Stimulated activated CD8-positive, alpha-beta memory T cell treated with anti-CD3 and anti-CD28 coated beads, Interleukin-4, amount 100 ng/mL, for 4 hours (primary cell): ENCODE measurements around the gene EIF5A.

Experiments
- DNase-seq, 2 donors: peaks; one replicate each; pipeline ENCODE4 v3.0.0-alpha.2; 2020; ENCODE audit warnings: low read depth in 2 of 2, low spot score in 1 of 2

Gene EIF5A

DNA sequence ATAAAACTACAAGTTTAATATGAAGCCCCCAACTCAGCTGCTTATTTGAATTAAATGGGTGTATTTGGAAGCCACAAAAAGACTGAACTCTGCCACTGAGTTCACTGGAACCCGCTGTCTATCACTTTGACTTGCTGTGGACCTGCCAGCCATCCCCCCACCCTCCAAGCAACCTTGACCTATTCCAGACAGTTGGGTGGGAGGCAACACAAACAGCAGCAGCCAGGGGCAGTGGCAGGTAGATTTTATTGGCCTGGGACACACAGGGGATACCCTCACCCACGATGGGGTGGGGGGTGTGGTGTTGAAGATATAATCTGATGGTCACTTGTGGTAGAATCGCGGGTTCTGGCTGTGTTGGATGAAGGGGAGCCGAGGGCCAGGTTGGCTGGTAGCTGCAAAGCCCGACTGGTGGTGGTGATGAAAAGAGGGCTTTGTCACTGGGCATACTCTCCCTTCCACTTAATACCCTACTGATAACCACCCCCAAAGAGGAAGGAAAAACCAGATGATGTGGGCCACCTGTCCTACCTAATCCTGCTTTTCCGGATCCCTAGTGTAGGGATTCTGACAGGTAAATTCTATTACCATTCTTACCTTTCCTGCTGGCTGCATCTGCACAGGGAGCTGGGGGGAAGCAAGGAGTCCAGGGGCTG, 5.1 kb downstream of the EIF5A start:
- no peak for DNase-seq

DNA sequence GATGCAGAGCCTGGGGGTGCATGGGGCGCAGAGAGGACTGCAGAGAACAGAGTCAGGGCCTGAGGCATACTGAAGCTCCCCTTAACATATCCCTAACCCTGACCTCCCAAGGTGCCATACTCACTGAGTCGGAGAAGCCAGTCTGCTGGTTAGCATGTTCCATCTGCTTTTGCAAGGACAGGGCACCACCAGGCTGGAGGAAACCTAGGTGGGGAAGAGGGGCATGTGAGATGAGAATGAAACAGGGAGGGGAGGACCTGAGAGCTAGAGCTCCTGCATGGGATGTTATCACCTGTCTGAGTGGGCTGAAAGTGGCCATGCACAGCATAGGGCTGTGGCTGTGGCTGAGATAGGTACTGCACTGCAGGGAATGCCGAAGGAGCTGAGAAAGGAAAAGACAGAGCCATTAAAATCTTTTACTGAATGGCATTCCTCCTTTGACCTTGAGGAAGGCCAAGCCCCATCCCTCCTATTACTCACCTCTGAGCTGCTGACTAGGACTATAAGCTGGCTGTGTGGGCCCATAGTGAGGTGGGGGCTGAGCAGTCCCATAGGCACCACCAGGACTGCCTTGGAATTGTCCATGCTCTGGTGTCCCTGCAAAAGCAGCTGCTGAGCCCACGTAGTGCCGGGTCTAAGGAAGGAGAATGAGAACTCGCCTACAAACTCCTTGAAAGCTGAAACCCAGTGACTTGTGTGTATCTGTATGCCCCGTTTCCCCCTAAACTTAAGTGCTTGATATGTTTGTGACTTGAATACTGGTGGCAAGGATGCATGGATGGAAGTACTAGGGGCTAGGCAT, 5.9 kb downstream of the EIF5A start:
- no peak for DNase-seq

DNA sequence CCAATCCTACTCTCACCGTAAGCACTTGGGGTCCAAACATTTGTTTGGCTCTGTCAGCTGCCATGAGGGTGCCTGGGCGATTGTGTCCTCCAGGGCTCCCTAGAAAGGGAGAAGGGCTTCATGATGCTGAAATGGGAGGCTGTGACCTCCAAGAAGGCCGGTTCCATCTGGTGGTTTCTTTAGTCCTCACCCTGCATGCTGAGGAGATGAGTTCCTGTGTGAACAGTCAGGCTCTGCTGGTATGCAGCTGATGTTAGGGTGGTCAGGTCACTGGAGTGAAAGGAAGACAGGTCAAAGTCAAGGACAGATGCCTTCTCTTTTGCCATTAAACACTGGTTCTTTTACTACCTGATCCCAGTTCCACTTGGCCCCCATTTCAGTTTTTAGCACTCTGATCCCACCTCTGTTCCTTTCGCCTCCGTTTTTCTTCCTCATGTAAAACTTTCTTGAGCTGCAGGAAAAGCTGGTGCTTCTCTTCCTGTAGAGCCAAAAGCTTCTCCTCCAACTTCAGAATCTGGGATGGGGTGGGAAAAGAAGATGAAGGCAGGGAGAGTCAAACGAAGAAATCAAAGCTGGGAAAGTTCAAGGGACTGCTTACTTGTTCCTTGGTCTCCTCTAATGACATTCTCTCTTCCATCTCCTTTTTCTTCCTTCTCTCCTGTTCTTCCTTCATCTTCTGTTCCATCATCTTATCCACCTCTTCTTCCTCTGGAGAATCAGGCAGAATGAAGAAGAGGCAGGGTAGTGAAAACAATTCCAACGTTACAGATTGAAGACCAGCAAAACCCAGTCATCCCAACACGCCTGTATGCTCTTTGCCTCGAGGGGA, 6.7 kb downstream of the EIF5A start:
- no peak for DNase-seq

DNA sequence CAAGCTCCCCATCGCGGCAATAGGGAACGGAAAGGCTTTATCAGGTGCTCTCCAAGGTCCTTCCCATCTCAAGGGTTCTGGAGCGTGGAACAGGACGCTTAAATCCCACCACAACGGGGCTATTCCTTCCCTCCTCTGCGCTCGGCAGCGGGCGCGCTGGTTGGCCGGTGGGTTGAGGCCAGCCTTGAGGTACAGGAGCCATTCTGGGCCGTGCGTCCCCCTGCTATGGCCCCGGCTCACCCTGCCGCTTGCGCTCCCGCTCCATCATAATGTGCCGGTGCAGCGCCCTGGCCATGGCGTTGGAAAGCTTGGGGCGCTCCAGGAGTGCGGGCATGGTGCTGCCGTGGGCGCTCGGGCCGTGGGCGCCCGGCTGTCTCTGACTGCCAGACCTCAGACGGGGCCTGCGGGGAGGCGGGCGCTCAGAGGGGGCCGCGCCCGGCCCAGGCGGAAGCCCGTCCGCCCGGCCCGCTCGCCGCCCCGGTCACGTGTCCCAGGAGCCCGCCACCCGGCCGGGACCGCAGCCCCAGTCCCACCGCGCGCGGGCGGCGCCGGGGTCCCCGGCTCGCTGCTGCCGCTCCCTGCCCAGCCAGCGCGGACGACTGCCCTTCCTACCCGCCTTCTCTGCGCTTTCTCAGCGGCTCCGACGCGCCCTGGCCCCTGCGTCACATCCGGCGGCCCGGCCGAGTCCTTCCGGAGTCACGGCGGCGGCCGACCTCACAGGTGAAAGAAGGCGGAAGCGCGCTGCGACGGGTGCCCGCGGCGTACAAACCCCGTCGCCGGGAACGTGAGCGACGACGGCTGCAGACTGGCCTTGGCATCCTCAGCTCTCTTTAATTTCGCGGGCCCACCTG, 7.5 kb downstream of the EIF5A start, which contains the start of gene GPS2:
Gene GPS2 (minus strand): TSS at position 642 of the 851 bp plus-strand sequence. CDS start 308 bp downstream, at position 334.
- DNase-seq, result peak; percentile 81 to 88

DNA sequence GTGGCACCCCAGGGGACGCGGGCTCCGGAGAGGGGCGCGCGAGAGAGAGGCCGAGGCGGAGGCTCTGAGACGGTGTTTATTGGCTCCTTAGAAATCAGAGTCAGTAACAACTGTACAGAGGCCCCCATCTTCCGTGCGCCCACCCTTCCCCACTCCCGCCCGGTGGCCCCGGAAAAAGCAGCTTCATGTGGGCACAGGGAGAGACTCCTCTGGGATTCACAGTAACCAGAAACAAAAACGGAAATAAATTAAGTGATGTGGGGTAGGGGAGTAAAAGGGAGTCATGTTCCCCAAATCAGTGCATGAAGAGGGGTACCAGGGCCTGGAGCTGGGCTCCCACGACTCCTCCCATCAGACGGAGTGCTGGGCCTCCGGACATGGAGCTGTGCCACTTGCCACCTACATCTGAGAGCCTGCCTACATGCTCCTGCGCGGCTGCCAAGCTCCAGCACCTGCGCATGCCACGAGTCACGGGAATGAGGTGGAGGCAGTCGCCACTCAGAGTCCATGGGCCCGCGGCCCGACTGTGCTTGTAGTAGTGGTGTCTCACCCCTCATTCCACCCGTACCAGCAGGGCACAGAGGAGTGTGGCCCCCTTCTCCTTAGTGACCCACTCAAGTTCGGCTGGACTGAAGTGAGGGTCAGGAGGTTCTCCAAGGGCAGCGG, 8.3 kb downstream of the EIF5A start:
- DNase-seq, result no peak

DNA sequence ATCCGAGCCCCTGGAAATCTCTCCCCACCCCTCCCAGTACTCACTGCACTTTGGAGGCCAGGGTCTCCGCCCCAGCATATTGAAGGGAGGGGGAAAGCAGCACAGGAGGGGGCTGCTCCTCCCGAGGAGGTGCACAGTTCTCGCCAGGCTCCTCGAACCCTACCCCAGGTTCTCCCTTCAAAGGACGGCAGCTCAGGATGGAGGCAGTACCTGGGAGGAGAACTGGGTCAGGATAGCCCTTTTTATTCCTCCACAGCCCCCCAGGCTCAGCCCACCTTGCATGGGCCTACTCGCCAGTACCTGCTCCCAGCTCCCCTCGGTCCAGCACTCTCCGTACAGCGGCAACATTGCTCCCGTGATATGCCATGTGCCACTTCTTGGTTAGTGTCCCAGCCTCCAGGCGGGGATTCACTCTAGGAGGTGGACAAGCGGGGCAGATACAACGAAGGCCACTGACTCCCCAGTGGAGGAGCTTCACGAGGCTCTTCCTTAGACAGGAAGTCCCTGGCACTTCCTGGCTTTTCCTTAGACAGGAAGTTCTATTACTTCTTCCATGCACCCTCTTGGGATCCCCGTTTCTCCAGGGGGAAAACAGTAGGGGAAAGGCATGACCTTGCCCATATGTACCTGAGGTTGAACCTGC, 9.9 kb downstream of the EIF5A start:
- DNase-seq, result no peak

DNA sequence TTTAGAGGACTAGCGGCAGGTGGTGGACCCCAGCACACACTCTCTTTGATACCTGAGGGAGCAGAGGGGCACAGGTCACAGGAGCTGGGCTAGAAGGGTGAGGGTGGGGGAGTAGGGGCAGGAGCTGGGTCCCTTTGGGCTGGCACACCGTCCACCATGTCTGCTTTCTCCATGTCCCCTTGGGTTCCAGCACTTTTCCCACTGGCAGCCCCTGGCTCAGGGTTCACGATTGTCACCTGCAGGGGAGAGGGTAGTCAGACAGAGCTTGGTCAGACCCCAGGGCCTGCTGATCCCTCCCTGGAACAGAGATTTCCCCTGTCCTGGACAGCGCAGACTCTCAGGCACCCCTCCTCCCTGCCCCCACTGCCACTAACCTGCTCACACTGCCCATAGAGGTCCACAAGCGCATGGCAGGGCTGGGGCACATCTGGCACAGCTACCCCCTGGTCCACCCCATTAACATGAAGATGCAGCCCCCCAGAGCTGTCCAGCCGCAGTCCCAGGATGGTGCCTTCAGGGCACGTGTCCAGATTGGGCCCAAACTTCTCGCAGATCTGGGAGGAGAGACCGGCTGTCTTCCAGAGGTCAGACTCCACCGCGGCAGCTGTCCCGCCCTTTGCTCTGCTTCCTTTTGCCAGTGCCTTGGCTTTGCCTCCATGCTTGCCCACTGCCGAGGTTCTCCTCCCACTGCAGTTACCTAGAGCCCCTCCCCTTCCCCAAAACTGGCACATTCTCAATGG, 10.9 kb downstream of the EIF5A start:
- DNase-seq, result no peak

DNA sequence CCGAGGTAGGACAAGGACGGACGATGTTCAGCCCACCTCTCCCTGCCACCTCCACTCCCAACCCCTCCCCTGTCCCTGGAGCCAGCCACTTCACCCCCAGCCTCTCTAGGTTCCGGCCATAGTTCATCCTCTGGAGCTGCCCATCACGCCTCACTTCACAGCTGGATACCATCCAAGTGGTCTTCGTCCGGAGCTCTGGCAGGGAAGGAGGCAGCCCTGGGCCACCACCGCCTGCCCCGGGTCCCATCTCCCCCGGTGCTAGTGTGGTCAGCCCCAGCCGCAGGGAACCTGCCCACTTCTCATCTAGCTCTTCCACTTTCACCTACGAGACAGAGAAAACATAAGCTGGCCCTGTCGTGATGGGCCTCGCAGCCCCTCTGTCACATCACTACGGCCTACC, 14.0 kb downstream of the EIF5A start:
- DNase-seq, result no peak

DNA sequence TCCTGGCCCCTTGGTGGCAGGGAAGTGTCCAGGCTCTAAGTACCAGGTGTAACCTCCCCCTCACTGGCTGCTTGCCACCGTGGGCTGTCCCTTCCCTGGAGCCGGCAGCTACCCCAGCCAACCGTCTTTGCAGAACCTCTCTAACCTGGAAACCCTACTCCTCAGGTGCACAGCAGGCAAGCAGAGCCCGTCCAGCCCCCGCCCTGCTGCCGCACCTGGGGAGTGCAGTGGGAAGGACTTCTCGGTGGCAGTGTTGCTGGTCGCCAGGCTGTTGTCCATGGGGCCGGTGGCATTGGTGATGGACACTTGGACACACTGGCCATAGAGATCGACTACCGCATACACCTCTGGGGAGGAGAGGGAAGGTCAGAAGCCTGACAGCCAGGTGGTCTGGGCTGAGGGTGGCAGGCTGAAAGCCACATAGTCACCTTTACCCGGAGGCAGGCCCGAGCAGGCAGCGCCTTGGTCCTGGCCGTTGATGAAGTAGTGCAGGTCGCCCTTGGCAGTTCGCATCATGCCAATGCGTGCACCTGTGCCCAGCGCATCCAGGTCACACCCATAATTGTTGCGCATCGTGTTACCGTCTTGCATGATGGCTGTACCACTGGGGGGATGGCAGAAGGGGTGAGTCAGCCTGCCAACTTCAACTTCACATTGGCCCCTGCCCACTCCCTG, 15.2 kb downstream of the EIF5A start:
- DNase-seq, result no peak

DNA sequence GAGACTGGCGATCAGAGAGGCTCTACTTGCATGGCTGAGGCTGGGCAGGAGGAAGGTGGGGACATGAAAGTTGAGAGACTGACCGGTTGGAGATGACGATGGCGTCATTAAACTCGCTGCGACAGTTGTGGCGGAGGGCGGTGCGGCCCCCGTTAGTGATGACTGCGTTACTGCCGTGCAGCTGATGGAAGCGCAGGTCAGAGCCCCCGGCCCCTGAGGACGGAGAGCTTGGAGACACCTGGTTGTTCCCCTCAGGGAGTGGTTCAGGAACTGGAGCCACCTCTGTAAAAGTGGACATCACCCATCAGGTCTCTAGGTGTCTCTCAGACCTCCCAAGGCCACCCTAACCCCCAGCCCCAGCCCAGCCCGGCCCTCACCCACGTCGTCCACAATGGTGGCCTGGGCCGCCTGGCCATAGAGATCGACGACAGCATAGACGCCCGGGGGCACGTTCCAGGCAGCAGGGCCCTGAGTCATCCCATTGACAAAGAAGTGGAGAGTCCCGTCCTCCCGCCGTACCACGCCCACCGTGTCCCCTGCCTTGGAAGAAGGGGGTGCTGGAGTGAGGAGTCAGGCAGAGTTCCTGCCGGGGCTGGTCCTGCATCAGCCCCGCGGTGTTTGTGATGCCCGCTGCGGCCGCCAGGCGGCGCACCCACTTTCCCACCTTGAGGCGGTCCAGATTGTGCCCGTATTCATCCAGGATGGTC, 16.5 kb downstream of the EIF5A start:
- peak in 1 of 2 donors; percentile 52 for DNase-seq

DNA sequence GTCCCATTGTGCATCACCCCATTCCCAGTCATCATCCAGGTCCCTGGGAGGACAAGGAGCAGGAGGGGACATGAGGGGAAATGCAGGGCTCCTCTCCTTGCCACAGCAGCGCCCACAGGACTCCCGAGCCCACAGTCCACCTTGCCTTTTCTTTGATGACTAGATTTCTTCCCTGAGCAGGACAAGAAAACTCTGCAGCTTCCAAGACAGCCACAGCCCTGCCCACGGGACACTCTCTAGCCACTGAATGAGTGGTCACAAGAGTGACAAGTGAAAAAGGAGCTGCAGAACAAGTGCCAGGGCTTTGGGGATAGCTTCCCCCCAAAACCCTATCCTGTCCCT, 17.0 kb downstream of the EIF5A start:
- DNase-seq, result no peak

DNA sequence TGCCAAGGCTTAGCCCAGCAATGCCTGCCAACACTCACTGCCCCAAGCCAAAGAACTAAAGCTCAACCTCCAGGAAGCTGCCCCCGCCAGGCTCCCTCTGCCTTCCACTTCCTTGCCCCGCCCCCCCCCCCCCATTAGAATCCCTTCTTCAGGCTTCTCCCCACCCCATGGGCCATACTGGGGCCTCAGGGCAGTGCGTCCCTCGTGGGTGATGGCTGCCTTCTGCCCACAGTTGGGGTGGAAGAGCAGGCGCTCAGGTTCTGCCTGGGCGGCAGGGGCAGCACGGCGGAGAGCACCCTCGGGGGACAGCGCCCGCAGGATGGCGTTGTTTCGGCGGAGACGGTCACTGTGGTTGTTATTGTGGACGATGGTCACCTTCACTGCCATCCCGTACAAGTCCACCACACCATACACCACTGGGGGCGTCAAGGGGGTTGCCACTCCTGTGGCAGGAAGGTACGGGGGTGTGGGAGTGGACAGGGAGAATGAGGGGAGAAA, 17.7 kb downstream of the EIF5A start:
- no peak for DNase-seq

DNA sequence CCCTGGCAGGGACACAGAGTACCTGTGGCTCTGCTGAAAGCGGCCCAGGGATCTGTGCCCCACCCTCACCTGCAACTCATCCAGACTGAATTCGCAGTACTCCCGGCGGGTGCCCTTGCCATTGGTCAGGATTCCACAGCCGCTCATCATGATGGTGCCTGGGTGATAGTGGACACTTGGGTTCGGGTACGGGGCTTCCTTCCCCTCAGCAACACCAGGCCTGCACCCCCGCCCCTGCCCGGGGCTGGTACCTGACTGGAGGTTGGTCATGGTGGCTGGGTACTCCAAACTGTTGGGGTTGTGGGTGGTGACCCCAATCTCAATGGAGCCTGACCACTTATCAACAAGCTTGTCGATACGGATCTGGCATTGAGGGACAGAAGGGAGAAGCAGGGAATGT, 18.8 kb downstream of the EIF5A start:
- no peak for DNase-seq

DNA sequence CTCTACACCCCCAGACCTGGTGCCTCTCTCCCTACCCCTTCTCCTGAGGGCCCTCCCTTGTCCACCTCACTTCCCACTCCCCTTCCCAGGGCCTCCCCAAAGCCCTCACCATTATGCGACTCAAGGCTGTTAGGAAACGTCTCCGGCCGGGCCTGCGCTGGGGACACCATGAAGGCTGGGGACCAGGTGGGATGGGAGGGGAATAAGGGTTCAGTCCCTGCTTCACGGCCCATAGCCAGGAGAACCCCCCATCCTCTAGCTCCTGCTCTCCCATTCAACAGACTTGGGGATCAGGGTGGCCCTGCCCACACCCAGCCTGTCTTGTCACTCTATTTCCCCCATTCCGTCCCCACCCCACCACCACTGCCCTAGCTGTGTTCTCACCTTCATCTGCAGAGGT, 19.6 kb downstream of the EIF5A start:
- no peak for DNase-seq

DNA sequence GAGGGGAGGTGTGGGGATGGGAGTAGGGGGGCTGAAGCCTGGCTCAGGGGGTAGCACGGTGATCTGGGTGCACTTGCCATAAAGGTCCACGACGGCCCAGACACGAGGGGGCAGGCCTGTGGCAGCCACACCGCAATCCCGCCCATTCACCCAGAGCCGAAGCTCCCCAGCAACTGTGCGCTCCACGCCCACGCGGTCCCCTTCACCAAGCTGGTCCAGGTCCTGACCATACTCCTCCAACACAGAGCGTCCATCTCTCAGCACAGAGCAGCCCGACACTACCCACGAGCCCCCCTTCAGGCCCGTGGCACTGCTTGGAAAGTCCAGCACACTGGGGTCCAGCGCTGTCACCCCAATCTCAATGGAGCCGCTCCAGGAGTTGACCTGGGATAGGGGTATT, 20.1 kb downstream of the EIF5A start:
- DNase-seq, result no peak

DNA sequence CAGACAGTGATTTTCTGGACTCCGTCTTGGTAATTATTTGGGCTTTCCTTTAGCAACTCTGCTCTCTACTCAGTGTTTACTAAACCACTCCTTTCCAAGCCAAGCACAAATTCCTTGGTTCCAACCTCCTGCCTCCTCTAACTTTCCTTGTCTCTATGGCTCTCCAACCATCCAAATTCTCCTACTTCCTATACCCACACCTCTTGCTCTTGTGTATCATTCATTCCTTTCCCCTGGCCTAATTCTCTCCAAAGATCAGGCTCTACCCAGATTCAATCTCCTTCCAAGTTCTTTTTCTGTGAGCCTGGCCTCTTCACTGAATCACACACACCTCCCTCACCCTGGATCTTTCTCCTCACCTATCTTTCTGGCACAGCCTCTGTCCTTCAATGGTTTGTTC, 20.6 kb downstream of the EIF5A start:
- no peak for DNase-seq

DNA sequence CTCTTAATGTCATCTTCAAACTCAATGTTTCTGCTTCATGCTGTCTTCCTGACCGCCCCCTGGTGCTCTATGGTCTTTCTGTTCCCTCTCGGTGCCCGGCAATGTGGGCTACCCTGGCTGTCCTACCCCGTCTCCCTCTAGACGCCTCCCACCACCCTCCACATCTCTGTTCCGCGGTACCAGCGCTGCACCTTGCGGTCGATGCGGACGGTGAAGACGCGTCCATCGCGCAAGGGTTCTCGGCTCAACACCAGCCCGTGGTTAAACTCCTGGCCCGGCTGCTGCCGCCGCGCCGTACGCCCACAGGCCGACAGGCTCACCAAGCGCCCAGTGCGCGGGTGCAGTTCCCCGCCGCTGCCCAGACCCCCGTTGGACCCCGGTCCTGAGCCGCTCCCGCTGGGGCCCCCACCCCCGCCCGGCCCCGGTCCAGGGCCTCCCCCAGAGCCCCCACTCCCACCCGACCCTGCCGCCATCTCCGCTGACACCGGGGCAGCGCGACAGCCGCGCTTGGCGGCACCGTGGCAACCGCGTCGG, 21.5 kb downstream of the EIF5A start, which contains the start of gene NEURL4:
Gene NEURL4 (minus strand): TSS at position 496 of the 534 bp plus-strand sequence. CDS start 23 bp downstream, at position 473.
- DNase-seq, result no peak
